Measurements from ENCODE around the gene CANT1. TPM values are rescaled to one million over a fixed set of nuclear protein-coding genes. Genes with fewer than 3 reads are reported as not detected.

Gene CANT1
- total and polyA plus RNA-seq, 2 of the 13 experiments (the other 11 are each of a cell fraction or from before 2014, with no cell fraction given), result 34.1 to 42.1 TPM

- TF ChIP-seq, protein P1, sequence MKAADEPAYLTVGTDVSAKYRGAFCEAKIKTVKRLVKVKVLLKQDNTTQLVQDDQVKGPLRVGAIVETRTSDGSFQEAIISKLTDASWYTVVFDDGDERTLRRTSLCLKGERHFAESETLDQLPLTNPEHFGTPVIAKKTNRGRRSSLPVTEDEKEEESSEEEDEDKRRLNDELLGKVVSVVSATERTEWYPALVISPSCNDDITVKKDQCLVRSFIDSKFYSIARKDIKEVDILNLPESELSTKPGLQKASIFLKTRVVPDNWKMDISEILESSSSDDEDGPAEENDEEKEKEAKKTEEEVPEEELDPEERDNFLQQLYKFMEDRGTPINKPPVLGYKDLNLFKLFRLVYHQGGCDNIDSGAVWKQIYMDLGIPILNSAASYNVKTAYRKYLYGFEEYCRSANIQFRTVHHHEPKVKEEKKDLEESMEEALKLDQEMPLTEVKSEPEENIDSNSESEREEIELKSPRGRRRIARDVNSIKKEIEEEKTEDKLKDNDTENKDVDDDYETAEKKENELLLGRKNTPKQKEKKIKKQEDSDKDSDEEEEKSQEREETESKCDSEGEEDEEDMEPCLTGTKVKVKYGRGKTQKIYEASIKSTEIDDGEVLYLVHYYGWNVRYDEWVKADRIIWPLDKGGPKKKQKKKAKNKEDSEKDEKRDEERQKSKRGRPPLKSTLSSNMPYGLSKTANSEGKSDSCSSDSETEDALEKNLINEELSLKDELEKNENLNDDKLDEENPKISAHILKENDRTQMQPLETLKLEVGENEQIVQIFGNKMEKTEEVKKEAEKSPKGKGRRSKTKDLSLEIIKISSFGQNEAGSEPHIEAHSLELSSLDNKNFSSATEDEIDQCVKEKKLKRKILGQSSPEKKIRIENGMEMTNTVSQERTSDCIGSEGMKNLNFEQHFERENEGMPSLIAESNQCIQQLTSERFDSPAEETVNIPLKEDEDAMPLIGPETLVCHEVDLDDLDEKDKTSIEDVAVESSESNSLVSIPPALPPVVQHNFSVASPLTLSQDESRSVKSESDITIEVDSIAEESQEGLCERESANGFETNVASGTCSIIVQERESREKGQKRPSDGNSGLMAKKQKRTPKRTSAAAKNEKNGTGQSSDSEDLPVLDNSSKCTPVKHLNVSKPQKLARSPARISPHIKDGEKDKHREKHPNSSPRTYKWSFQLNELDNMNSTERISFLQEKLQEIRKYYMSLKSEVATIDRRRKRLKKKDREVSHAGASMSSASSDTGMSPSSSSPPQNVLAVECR (CRISPR knock-in tag; IDR thresholded peaks at IDR 0.05; ENCODE audit: borderline replicate concordance), result peak; percentile 20; the same call in 1 of the 2 replicates
- TF ChIP-seq NCOA2 (CRISPR knock-in tag; IDR thresholded peaks at IDR 0.05), result peak; percentile 83
- TF ChIP-seq CEBPZ (IDR thresholded peaks at IDR 0.05; ENCODE audit: low read length), result no peak
- peak; percentile 35; the same call in 1 of the 2 replicates for TF ChIP-seq MIER2 (CRISPR knock-in tag; IDR thresholded peaks at IDR 0.05)
- 0 out of 2 replicates have a peak, but pooled peaks have one; percentile 22 for TF ChIP-seq ZNF335 (CRISPR knock-in tag; IDR thresholded peaks at IDR 0.05)
- peak; percentile 8; the same call in 1 of the 2 replicates for TF ChIP-seq ZNF770 (CRISPR knock-in tag; IDR thresholded peaks at IDR 0.05)
- TF ChIP-seq, protein P2, sequence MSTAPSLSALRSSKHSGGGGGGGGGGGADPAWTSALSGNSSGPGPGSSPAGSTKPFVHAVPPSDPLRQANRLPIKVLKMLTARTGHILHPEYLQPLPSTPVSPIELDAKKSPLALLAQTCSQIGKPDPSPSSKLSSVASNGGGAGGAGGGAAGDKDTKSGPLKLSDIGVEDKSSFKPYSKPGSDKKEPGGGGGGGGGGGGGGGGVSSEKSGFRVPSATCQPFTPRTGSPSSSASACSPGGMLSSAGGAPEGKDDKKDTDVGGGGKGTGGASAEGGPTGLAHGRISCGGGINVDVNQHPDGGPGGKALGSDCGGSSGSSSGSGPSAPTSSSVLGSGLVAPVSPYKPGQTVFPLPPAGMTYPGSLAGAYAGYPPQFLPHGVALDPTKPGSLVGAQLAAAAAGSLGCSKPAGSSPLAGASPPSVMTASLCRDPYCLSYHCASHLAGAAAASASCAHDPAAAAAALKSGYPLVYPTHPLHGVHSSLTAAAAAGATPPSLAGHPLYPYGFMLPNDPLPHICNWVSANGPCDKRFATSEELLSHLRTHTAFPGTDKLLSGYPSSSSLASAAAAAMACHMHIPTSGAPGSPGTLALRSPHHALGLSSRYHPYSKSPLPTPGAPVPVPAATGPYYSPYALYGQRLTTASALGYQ (CRISPR knock-in tag; IDR thresholded peaks at IDR 0.05), result peak; percentile 69; the same call in 1 of the 2 replicates
- 0 out of 2 replicates have a peak, but pooled peaks have one; percentile 21 for TF ChIP-seq ZNF274 (CRISPR knock-in tag; IDR thresholded peaks at IDR 0.05)
- peak; percentile 76; the same call in 1 of the 2 replicates for TF ChIP-seq ETV5 (CRISPR knock-in tag; IDR thresholded peaks at IDR 0.05; ENCODE audit: borderline replicate concordance)
- TF ChIP-seq BORCS8-MEF2B (CRISPR knock-in tag; IDR thresholded peaks at IDR 0.05), result 0 out of 2 replicates have a peak, but pooled peaks have one; percentile 19
- TF ChIP-seq MED1 (CRISPR knock-in tag; IDR thresholded peaks at IDR 0.05), result peak; percentile 63; the same call in 1 of the 2 replicates
- no peak for TF ChIP-seq CREB1 (IDR thresholded peaks at IDR 0.05)
- TF ChIP-seq CREB1 (CRISPR knock-in tag; IDR thresholded peaks at IDR 0.05), result no peak
- TF ChIP-seq DMAP1 (CRISPR knock-in tag; IDR thresholded peaks at IDR 0.05), result no peak
- peak; percentile 50; the same call in 1 of the 2 replicates for TF ChIP-seq SOX5 (CRISPR knock-in tag; IDR thresholded peaks at IDR 0.05; ENCODE audit: borderline replicate concordance)
- TF ChIP-seq RFXAP (CRISPR knock-in tag; IDR thresholded peaks at IDR 0.05; ENCODE audit: borderline replicate concordance), result 0 out of 2 replicates have a peak, but pooled peaks have one; percentile 32
- no peak for TF ChIP-seq ZNF850 (CRISPR knock-in tag; conservative IDR thresholded peaks at IDR 0.05)
Observed at GRCh38 chr17:78947235-78948149, 62.1 kb downstream of the CANT1 start (continued).
